Ecto neural progenitor cell (in vitro differentiated cells): ENCODE measurements around the gene MT1F.

ENCODE experiments used
- DNase-seq: peaks from one replicate; pipeline ENCODE4 v3.0.0-alpha.2; 2018; ENCODE audit warnings: low spot score

The MT1F gene

GRCh38 chr16:56625943-56626654 lies 31.7 kb upstream of the MT1F start:
- no peak for DNase-seq

- DNase-seq, result no peak
These were observed 31.1 kb upstream of the MT1F start for GRCh38 chr16:56626685-56627084.

- DNase-seq, result no peak
These were observed 29.0 kb upstream of the MT1F start for GRCh38 chr16:56628486-56629350.

- no peak for DNase-seq
These were observed 28.2 kb upstream of the MT1F start for GRCh38 chr16:56629531-56629930.

GRCh38 chr16:56630134-56630533 lies 27.6 kb upstream of the MT1F start:
- no peak for DNase-seq

GRCh38 chr16:56631197-56631596 lies 26.6 kb upstream of the MT1F start:
- DNase-seq, result no peak

- no peak for DNase-seq
These were observed 26.0 kb upstream of the MT1F start for GRCh38 chr16:56631832-56632155.

GRCh38 chr16:56632156-56632847 lies 25.5 kb upstream of the MT1F start, which contains the start of gene MT1M:
TSS of gene MT1M (plus strand) at chr16:56632659. CDS start at chr16:56632732, 73 bp downstream.
- peak; percentile 55 for DNase-seq

- peak; percentile 44 for DNase-seq
These were observed 24.9 kb upstream of the MT1F start for GRCh38 chr16:56632848-56633365.

- DNase-seq, result peak; percentile 36
These were observed 24.2 kb upstream of the MT1F start for GRCh38 chr16:56633535-56633934.

GRCh38 chr16:56634715-56635440 lies 22.9 kb upstream of the MT1F start:
- DNase-seq, result no peak

- DNase-seq, result no peak
These were observed 22.3 kb upstream of the MT1F start for GRCh38 chr16:56635441-56635967.

GRCh38 chr16:56636616-56637413 lies 20.9 kb upstream of the MT1F start:
- DNase-seq, result no peak

GRCh38 chr16:56637814-56638750 lies 19.7 kb upstream of the MT1F start, which contains the start of gene MT1A:
TSS of gene MT1A (plus strand) at chr16:56638666. CDS start at chr16:56638739, 73 bp downstream.
- DNase-seq, result peak; percentile 81

GRCh38 chr16:56639045-56639444 lies 18.7 kb upstream of the MT1F start:
- DNase-seq, result no peak

- DNase-seq, result no peak
These were observed 17.7 kb upstream of the MT1F start for GRCh38 chr16:56640076-56640475.

GRCh38 chr16:56641166-56641565 lies 16.6 kb upstream of the MT1F start:
- no peak for DNase-seq

GRCh38 chr16:56643080-56643778 lies 14.5 kb upstream of the MT1F start:
- DNase-seq, result no peak

- no peak for DNase-seq
These were observed 13.9 kb upstream of the MT1F start for GRCh38 chr16:56643833-56644232.
